MCF 10A (cell line): ENCODE data around the gene KDM4C. TPM values are rescaled to one million over a fixed set of nuclear protein-coding genes. Genes with fewer than 3 reads are reported as not detected.

ENCODE experiments used
- BruUV-seq: library from RNA; stranded (reverse); fragments of 400-500 nt; replicated peaks from 2 replicates; lab custom pipeline; 2021; lab: Mats Ljungman, UMichigan
- CTCF ChIA-PET: fragments of 300-600 bp; sonication (Branson Sonifier 250); formaldehyde crosslinking; extraction: SDS; loops from one replicate; lab custom pipeline; 2021; ENCODE audit warnings: antibody characterized with exemption, inconsistent platforms; lab: Yijun Ruan, JAX
- POLR2A ChIA-PET: fragments of 300-600, 350-650 bp; sonication (Branson Sonifier 250); formaldehyde crosslinking; extraction: SDS; loops from one replicate; lab custom pipeline; 2020; ENCODE audit warnings: antibody characterized with exemption, inconsistent platforms; lab: Yijun Ruan, JAX
- DNase-seq: peaks from one replicate; pipeline ENCODE4 v3.0.0-alpha.2; 2018; ENCODE audit not compliant: unreplicated experiment
- H3K27ac Mint-ChIP-seq: one replicate; pipeline ENCODE4 v1.8.0; 2022; ENCODE audit warnings: mild to moderate bottlenecking, low read depth, mixed read lengths; ENCODE audit not compliant: unreplicated experiment
- H3K27me3 Mint-ChIP-seq: one replicate; pipeline ENCODE4 v1.8.0; 2022; ENCODE audit warnings: mixed read lengths; ENCODE audit not compliant: insufficient read depth, unreplicated experiment
- H3K36me3 Mint-ChIP-seq: one replicate; pipeline ENCODE4 v1.8.0; 2022; ENCODE audit warnings: mild to moderate bottlenecking, moderate library complexity, mixed read lengths; ENCODE audit not compliant: insufficient read depth, unreplicated experiment
- H3K4me1 Mint-ChIP-seq: one replicate; pipeline ENCODE4 v1.8.0; 2022; ENCODE audit warnings: mixed read lengths; ENCODE audit not compliant: insufficient read depth, unreplicated experiment
- H3K4me3 Mint-ChIP-seq: one replicate; pipeline ENCODE4 v1.8.0; 2022; ENCODE audit warnings: mild to moderate bottlenecking, moderate library complexity, mixed read lengths; ENCODE audit not compliant: unreplicated experiment
- H3K9me3 Mint-ChIP-seq: one replicate; pipeline ENCODE4 v1.8.0; 2022; ENCODE audit warnings: mixed read lengths; ENCODE audit not compliant: unreplicated experiment
- intact Hi-C: fragments of 100-400 bp; cut with micrococcal nuclease; formaldehyde crosslinking; loops from 2 replicates; pipeline ENCODE4 v1.14.1; 2022
- total RNA-seq: library from RNA; stranded (reverse); gene quantifications from 2 replicates; pipeline ENCODE4 v1.2.3, GENCODE V29; 2022
- TF ChIP-seq, protein P1 (sequence below): fragments of 200-600 bp; IDR thresholded peaks from one replicate; pipeline ENCODE4 v1.8.0; 2022; ENCODE audit warnings: antibody characterized with exemption, mild to moderate bottlenecking; ENCODE audit not compliant: unreplicated experiment

KDM4C gene
- total RNA-seq, 1 experiment from 2014 or later, result 29.5 TPM

DNA sequence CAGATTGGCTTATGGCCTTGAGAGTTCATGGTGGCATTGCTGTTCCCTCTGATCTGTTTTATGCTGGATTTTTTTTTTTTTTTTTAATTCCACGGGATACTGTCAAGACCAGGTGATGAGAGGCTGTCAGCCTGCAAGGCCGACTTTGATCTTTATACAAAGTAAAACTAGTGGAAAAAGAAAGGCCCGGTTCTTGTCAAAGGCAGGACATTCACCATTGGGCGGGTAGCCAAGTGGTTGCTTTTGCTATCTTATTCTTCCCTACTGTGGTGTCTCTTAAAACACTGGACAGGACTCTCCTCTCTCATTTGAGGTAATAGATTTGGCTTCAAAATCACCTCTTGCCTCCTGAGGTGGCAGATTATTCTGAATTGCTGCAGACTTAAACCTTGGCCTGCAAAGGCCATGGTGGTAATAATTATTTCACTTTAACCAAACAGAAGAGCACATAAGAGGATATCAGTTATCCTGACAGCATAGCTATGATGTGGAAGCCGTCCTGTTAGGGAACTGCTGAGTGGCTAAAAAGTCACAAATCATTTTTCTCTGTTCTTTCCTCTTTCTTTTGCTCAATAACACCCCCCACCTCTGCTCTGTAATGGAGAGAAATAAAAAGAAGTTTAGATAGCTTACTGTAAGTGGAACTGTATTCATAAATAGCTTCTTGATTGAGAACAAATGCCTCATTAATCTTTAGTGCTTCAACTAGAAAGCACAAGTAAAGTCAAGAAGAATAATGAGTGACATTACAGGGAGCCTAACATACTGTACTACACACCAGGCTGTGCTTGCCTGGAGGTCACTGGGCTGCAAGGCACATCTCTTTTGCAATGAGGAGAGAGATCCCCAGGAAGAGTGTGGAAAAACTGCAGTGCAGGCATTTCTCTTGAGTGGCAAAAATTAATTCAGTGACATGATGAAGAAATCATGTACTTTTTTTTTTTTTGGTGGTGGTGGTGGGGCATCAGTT is 275.6 kb downstream of the KDM4C start:
- intact Hi-C loops, result no loop called here
- CTCF ChIA-PET, result interaction anchor here (0.6 to 1.0 kb wide), 3 partner anchors 174 to 369 kb away, joined by 3 read pairs; no protein-coding TSS in a partner anchor
- POLR2A ChIA-PET, result no interaction called here

DNA sequence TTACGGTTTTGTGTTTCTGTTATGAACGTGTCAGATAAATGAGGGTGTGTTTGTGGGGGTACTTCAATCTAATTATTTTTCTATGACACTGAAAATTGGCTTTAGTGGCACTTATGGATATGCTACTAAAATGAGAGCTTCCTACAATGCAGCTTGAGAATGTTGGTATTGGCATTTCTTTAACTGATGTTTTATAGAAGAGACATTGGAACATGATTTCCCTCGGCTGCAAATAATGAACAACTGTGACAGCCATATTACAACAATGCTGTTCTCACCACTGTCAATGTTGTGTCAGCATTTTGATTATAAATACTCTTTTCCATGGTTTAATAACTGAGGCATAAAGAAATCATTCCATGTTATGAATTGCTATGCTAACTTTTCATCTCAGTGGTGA is 279.4 kb downstream of the KDM4C start:
- POLR2A ChIA-PET, result no interaction called here
- peaks cover 31% of the 10 kb centered on the region for H3K36me3 Mint-ChIP-seq

More for the DNA sequence above, 275.6 kb downstream of the KDM4C start:
- Mint-ChIP-seq H3K36me3 (peaks cover 21% of the 10 kb centered on the region), H3K9me3 (no peaks in the 10 kb centered on the region), H3K4me1 (no peaks in the 10 kb centered on the region), H3K4me3 (no peak overlapping the region), H3K27ac (no peak overlapping the region), H3K27me3 (no peaks in the 10 kb centered on the region)
- no TSS peak for BruUV-seq
- no peak for DNase-seq
- TF ChIP-seq, protein P1, sequence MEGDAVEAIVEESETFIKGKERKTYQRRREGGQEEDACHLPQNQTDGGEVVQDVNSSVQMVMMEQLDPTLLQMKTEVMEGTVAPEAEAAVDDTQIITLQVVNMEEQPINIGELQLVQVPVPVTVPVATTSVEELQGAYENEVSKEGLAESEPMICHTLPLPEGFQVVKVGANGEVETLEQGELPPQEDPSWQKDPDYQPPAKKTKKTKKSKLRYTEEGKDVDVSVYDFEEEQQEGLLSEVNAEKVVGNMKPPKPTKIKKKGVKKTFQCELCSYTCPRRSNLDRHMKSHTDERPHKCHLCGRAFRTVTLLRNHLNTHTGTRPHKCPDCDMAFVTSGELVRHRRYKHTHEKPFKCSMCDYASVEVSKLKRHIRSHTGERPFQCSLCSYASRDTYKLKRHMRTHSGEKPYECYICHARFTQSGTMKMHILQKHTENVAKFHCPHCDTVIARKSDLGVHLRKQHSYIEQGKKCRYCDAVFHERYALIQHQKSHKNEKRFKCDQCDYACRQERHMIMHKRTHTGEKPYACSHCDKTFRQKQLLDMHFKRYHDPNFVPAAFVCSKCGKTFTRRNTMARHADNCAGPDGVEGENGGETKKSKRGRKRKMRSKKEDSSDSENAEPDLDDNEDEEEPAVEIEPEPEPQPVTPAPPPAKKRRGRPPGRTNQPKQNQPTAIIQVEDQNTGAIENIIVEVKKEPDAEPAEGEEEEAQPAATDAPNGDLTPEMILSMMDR, result no peak

DNA sequence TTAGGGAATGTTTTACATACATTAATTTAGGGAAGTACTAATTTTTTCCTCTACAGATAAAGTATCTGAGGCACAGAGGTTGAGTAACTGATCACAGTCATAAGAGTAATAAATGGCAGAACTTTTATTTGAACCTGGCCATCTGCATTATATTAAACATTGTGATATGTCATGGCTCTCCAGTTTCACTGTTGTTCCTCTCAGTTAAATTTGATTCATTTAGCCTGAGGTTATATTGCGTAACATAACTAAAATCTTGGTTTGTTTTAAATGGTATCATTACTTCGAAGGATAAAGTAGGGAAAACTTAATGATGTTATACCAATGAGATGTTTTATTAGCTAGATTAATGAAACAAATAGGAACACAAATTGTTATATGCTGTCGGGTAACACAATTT is 284.4 kb downstream of the KDM4C start:
- no peak overlapping the region for H3K4me3 Mint-ChIP-seq
- TF ChIP-seq, protein P1, result no peak
- CTCF ChIA-PET, result interaction anchor here (0.7 to 1.2 kb wide), 2 partner anchors 11 to 133 kb away, joined by 3 to 4 read pairs; no protein-coding TSS in a partner anchor
- peak; percentile 59 for DNase-seq
- no TSS peak for BruUV-seq
- intact Hi-C loops, result no loop called here
- POLR2A ChIA-PET, result no interaction called here
- H3K9me3 Mint-ChIP-seq, result no peaks in the 10 kb centered on the region
- no peak overlapping the region for H3K27ac Mint-ChIP-seq
- peaks cover 15% of the 10 kb centered on the region for H3K36me3 Mint-ChIP-seq
- peaks cover 16% of the 10 kb centered on the region for H3K4me1 Mint-ChIP-seq
- no peaks in the 10 kb centered on the region for H3K27me3 Mint-ChIP-seq

More for the DNA sequence above, 279.4 kb downstream of the KDM4C start:
- no TSS peak for BruUV-seq
- Mint-ChIP-seq H3K4me1 (peaks cover 8% of the 10 kb centered on the region), H3K4me3 (no peak overlapping the region), H3K27me3 (no peaks in the 10 kb centered on the region), H3K9me3 (no peaks in the 10 kb centered on the region), H3K27ac (no peak overlapping the region)
- TF ChIP-seq, protein P1, result no peak
- intact Hi-C loops, result no loop called here
- no peak for DNase-seq
- CTCF ChIA-PET, result interaction anchor here (2.2 kb wide), 1 partner anchor 16 kb away, joined by 10 read pairs; no protein-coding TSS in a partner anchor

DNA sequence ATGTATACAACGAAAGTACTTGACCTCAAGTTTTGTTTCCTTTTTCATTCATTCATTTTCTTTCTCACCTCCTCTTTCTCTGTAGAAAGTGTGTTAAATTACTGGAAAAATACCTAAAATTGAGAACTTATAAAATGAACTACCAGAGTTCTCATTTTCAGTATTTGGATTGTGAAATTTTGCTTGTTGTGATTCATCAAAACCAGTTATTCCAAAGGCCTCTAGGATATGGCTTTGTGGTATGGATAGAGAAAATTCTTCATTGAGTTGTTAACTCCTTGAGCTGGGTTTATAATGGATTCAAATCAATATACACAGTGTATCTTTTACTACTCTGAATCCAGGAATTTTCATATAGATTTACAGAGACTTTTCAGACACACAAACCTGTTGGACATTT is 287.6 kb downstream of the KDM4C start:
- CTCF ChIA-PET, result interaction anchor here (0.7 to 0.8 kb wide), 2 partner anchors 95 to 218 kb away, joined by 3 to 4 read pairs; no protein-coding TSS in a partner anchor
- intact Hi-C loops, result no loop called here
- peaks cover 16% of the 10 kb centered on the region for H3K4me1 Mint-ChIP-seq
- H3K27ac Mint-ChIP-seq, result no peak overlapping the region
- no TSS peak for BruUV-seq
- H3K4me3 Mint-ChIP-seq, result no peak overlapping the region
- DNase-seq, result peak; percentile 16
- no peaks in the 10 kb centered on the region for H3K27me3 Mint-ChIP-seq
- H3K36me3 Mint-ChIP-seq, result peaks cover 26% of the 10 kb centered on the region
- TF ChIP-seq, protein P1, result no peak
- POLR2A ChIA-PET, result no interaction called here
- no peaks in the 10 kb centered on the region for H3K9me3 Mint-ChIP-seq
